Naive thymus-derived CD4-positive, alpha-beta T cell (primary cell): ENCODE measurements around the gene RPUSD1. TPM values are rescaled to one million over a fixed set of nuclear protein-coding genes. Genes with fewer than 3 reads are reported as not detected.
A peak's percentile ranks its signal among the peaks of the same experiment; 100 is the strongest.
"Not testable (repeated sequence)": the region's sequence is repeated elsewhere in the genome, so short reads cannot be mapped to it uniquely, and the experiment has no call there.

Source experiments
- ATAC-seq: fragments of 150-1000 bp; cut with Tn5 transposase; 2 replicates; pipeline ENCODE4 v1.10.0; 2021; ENCODE audit warnings: mild to moderate bottlenecking, moderate library complexity
- CTCF ChIA-PET: fragments of 350-600 bp; sonication (Branson Sonifier 250); formaldehyde crosslinking; loops from one replicate; lab custom pipeline; 2021; ENCODE audit warnings: antibody characterized with exemption; lab: Charles Lee
- POLR2A ChIA-PET: fragments of 350-600 bp; sonication (Branson Sonifier 250); formaldehyde crosslinking; loops from one replicate; lab custom pipeline; 2021; ENCODE audit warnings: antibody characterized with exemption, inconsistent platforms; lab: Charles Lee
- DNase-seq, 9 donors: peaks; one replicate each; pipeline versions ENCODE4 v3.0.0 to v3.0.0-alpha.2; 2020 to 2022; ENCODE audit warnings: mixed read lengths in 1 of 9
- H3K27ac ChIP-seq: one replicate; pipeline ENCODE4 v1.7.0; 2013; ENCODE audit warnings: mild to moderate bottlenecking, low read depth, low read length, moderate library complexity
- H3K27me3 ChIP-seq, 2 donors: one replicate each; pipeline ENCODE4 v1.7.0; 2013; ENCODE audit warnings: low read length in 2 of 2, mild to moderate bottlenecking in 2 of 2, moderate library complexity in 2 of 2; ENCODE audit not compliant: control insufficient read depth in 2 of 2, insufficient read depth in 2 of 2
- H3K36me3 ChIP-seq, 3 experiments: 1 replicate in 2 of 3; 2 replicates in 1 of 3; pipeline ENCODE4 v1.7.0; 2013; ENCODE audit warnings: low read length in 3 of 3, mild to moderate bottlenecking in 3 of 3, moderate library complexity in 1 of 3; ENCODE audit not compliant: insufficient read depth in 3 of 3, control insufficient read depth in 2 of 3
- H3K4me1 ChIP-seq, 2 donors: one replicate each; pipeline ENCODE4 v1.7.0; 2013; ENCODE audit warnings: low read length in 2 of 2, mild to moderate bottlenecking in 2 of 2, moderate library complexity in 1 of 2; ENCODE audit not compliant: control insufficient read depth in 2 of 2, insufficient read depth in 2 of 2
- H3K4me3 ChIP-seq: 2 replicates; pipeline ENCODE4 v1.7.0; 2013; ENCODE audit warnings: mild to moderate bottlenecking, low read length
- H3K9me3 ChIP-seq, 3 experiments: 1 replicate in 2 of 3; 2 replicates in 1 of 3; pipeline ENCODE4 v1.7.0; 2013; ENCODE audit warnings: low read length in 3 of 3; ENCODE audit not compliant: control insufficient read depth in 2 of 3
- H3K27ac Mint-ChIP-seq, 9 donors: one replicate each; pipeline ENCODE4 v1.8.0; 2020 to 2022; ENCODE audit warnings: mixed read lengths in 9 of 9, mild to moderate bottlenecking in 8 of 9, moderate library complexity in 5 of 9, inconsistent platforms in 2 of 9
- H3K27me3 Mint-ChIP-seq, 5 donors: one replicate each; pipeline ENCODE4 v1.8.0; 2021 to 2022; ENCODE audit warnings: mixed read lengths in 5 of 5, mild to moderate bottlenecking in 1 of 5
- H3K36me3 Mint-ChIP-seq, 5 donors: one replicate each; pipeline ENCODE4 v1.8.0; 2020 to 2022; ENCODE audit warnings: mixed read lengths in 5 of 5, mild to moderate bottlenecking in 3 of 5, inconsistent platforms in 1 of 5
- H3K4me1 Mint-ChIP-seq, 7 donors: one replicate each; pipeline ENCODE4 v1.8.0; 2020 to 2022; ENCODE audit warnings: mixed read lengths in 7 of 7, mild to moderate bottlenecking in 3 of 7, inconsistent platforms in 1 of 7
- H3K4me3 Mint-ChIP-seq, 10 donors: one replicate each; pipeline ENCODE4 v1.8.0; 2020 to 2022; ENCODE audit warnings: mild to moderate bottlenecking in 10 of 10, mixed read lengths in 10 of 10, moderate library complexity in 6 of 10, inconsistent platforms in 2 of 10
- H3K9me3 Mint-ChIP-seq, 11 donors: one replicate each; pipeline ENCODE4 v1.8.0; 2020 to 2022; ENCODE audit warnings: mixed read lengths in 11 of 11, mild to moderate bottlenecking in 4 of 11, inconsistent platforms in 1 of 11, moderate library complexity in 1 of 11
- intact Hi-C, 2 donors: fragments of 100-400 bp; cut with micrococcal nuclease; formaldehyde crosslinking; loops; one replicate each; pipeline ENCODE4 v1.15.1; 2023
- polyA plus RNA-seq, 2 donors: library from polyadenylated mRNA; unstranded; fragments of 300-500 nt; fragmentation: Illumina TruSeq; gene quantifications; one replicate each; pipeline ENCODE4 v1.2.3, GENCODE V29; 2021
- total RNA-seq, 6 experiments: library from RNA in 5 of 6; stranded (reverse) in 5 of 6; gene quantifications; 1 replicate in 5 of 6; 2 replicates in 1 of 6; pipeline ENCODE4 v1.2.3 and lab custom pipeline; 2021 to 2026

The RPUSD1 gene, protein sequence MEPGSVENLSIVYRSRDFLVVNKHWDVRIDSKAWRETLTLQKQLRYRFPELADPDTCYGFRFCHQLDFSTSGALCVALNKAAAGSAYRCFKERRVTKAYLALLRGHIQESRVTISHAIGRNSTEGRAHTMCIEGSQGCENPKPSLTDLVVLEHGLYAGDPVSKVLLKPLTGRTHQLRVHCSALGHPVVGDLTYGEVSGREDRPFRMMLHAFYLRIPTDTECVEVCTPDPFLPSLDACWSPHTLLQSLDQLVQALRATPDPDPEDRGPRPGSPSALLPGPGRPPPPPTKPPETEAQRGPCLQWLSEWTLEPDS
- total RNA-seq (10 to 100 TPM; 16.3 to 34.3 (median 30.3) TPM), polyA plus RNA-seq (10 to 100 TPM; 21.2 to 42.9 TPM), total RNA-seq (lab: John Stamatoyannopoulos, UW) (17.0 reads per million, percentile 47 among the genes with 10 or more reads in this experiment)

GRCh38 chr16:787978-788398, at the start of gene RPUSD1:
TSS of gene RPUSD1 (minus strand) at chr16:788381. CDS start at chr16:787737, 644 bp downstream.
- Mint-ChIP-seq H3K9me3 (peaks cover 0 to 2% (median 0%) of the 10 kb centered on the region in 11 donors), H3K27me3 (no peaks in the 10 kb centered on the region), H3K4me1 (peaks cover 0 to 14% (median 5%) of the 10 kb centered on the region in 7 donors), H3K4me3 (peak within 1 kb of the TSS; percentile 78 to 90 (median 86)), H3K36me3 (peaks cover 0 to 6% (median 0%) of the 10 kb centered on the region in 5 donors), H3K27ac (peak within 1 kb of the TSS in 6 of 9 donors; percentile 53 to 89 (median 78))
- H3K4me1 ChIP-seq, result peaks cover 5 to 8% of the 10 kb centered on the region in 2 donors
- no peaks in the 10 kb centered on the region for H3K9me3 ChIP-seq
- peak within 1 kb of the TSS; percentile 74 for H3K4me3 ChIP-seq
- intact Hi-C loops, result loop anchor here (1.0 to 5.0 kb wide), 6 partner anchors 19 to 184 kb away; partner anchors contain the start of genes CIAO3 (in 1 of the 2), LMF1 (in 1 of the 2) and METTL26 (in 1 of the 2)
- DNase-seq, result no peak
- POLR2A ChIA-PET, result interaction anchor here (0.9 to 1.2 kb wide), 3 partner anchors 16 to 93 kb away, joined by 3 to 5 read pairs (median 4); partner anchors contain the start of gene CIAO3
- CTCF ChIA-PET, result no interaction called here
- peaks cover 0 to 26% (median 0%) of the 10 kb centered on the region in 3 experiments for H3K36me3 ChIP-seq
- peak; percentile 4 for ATAC-seq
- H3K27me3 ChIP-seq, result no peaks in the 10 kb centered on the region
- H3K27ac ChIP-seq, result peak within 1 kb of the TSS; percentile 83

GRCh38 chr16:836822-837221, 48.6 kb upstream of the RPUSD1 start:
- H3K4me3 Mint-ChIP-seq, H3K27me3 ChIP-seq, H3K27me3 Mint-ChIP-seq, H3K27ac Mint-ChIP-seq, H3K4me1 ChIP-seq, H3K4me1 Mint-ChIP-seq, POLR2A ChIA-PET, H3K27ac ChIP-seq, ATAC-seq, CTCF ChIA-PET, H3K36me3 Mint-ChIP-seq, DNase-seq, H3K36me3 ChIP-seq, H3K4me3 ChIP-seq, intact Hi-C loops: not testable (repeated sequence)
- peaks cover 0 to 32% (median 12%) of the 10 kb centered on the region in 11 donors for H3K9me3 Mint-ChIP-seq
- peaks cover 0 to 17% (median 0%) of the 10 kb centered on the region in 3 experiments for H3K9me3 ChIP-seq

DNA sequence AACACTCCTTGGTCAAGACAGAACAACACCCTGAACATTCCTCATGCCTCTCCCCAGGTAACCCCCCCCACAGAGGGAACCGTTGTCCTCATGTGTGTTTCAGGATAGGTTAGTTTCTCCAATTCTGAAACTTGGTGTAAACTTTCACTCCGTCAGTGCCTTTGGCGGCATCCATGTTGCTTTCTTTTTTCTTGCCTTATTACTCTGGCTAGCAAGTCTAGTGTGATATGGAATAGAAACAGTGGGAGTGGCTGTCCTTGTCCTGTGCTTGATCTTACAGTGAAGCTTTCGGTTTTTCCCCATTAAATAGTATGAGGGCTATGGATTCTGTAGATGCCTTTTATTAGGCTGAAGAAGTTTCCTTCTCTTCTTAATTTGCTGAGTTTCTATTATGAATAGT, 48.0 kb upstream of the RPUSD1 start:
- H3K27me3 ChIP-seq, result no peaks in the 10 kb centered on the region
- Mint-ChIP-seq H3K36me3 (peaks cover 0 to 5% (median 0%) of the 10 kb centered on the region in 5 donors), H3K27ac (no peak overlapping the region), H3K4me1 (no peaks in the 10 kb centered on the region), H3K27me3 (peaks cover 0 to 5% (median 0%) of the 10 kb centered on the region in 5 donors), H3K9me3 (peaks cover 0 to 32% (median 12%) of the 10 kb centered on the region in 11 donors), H3K4me3 (no peak overlapping the region)
- no peaks in the 10 kb centered on the region for H3K36me3 ChIP-seq
- ChIA-PET POLR2A (no interaction called here), CTCF (no interaction called here)
- no peak for ATAC-seq
- H3K4me3 ChIP-seq, result no peak overlapping the region
- intact Hi-C loops, result no loop called here
- DNase-seq, result no peak
- peaks cover 0 to 17% (median 0%) of the 10 kb centered on the region in 3 experiments for H3K9me3 ChIP-seq
- no peaks in the 10 kb centered on the region for H3K4me1 ChIP-seq
- no peak overlapping the region for H3K27ac ChIP-seq

- ATAC-seq (no peak), DNase-seq (no peak)
- H3K27ac Mint-ChIP-seq, result no peak overlapping the region
- Histone ChIP-seq H3K36me3 (no peaks in the 10 kb centered on the region), H3K27ac (no peak overlapping the region), H3K9me3 (peaks cover 0 to 17% (median 0%) of the 10 kb centered on the region in 3 experiments), H3K4me3 (no peak overlapping the region), H3K4me1 (no peaks in the 10 kb centered on the region), H3K27me3 (no peaks in the 10 kb centered on the region)
- CTCF ChIA-PET, result no interaction called here
- peaks cover 0 to 5% (median 0%) of the 10 kb centered on the region in 5 donors for H3K27me3 Mint-ChIP-seq
- no peaks in the 10 kb centered on the region for H3K4me1 Mint-ChIP-seq
- peaks cover 0 to 5% (median 0%) of the 10 kb centered on the region in 5 donors for H3K36me3 Mint-ChIP-seq
- intact Hi-C loops, result no loop called here
- POLR2A ChIA-PET, result no interaction called here
- peaks cover 0 to 32% (median 12%) of the 10 kb centered on the region in 11 donors for H3K9me3 Mint-ChIP-seq
- H3K4me3 Mint-ChIP-seq, result no peak overlapping the region
Measured at GRCh38 chr16:835373-835772, 47.2 kb upstream of the RPUSD1 start.

- peaks cover 0 to 5% (median 0%) of the 10 kb centered on the region in 5 donors for H3K36me3 Mint-ChIP-seq
- H3K9me3 Mint-ChIP-seq, result peaks cover 0 to 28% (median 12%) of the 10 kb centered on the region in 11 donors
- peaks cover 0 to 11% (median under 1%) of the 10 kb centered on the region in 5 donors for H3K27me3 Mint-ChIP-seq
- ChIA-PET POLR2A (no interaction called here), CTCF (no interaction called here)
- no peak overlapping the region for H3K27ac Mint-ChIP-seq
- Histone ChIP-seq H3K4me3 (no peak overlapping the region), H3K27me3 (no peaks in the 10 kb centered on the region), H3K9me3 (peaks cover 0 to 17% (median 0%) of the 10 kb centered on the region in 3 experiments), H3K36me3 (no peaks in the 10 kb centered on the region), H3K4me1 (no peaks in the 10 kb centered on the region), H3K27ac (no peak overlapping the region)
- H3K4me3 Mint-ChIP-seq, result no peak overlapping the region
- intact Hi-C loops, result no loop called here
- DNase-seq (no peak), ATAC-seq (no peak)
- H3K4me1 Mint-ChIP-seq, result no peaks in the 10 kb centered on the region
Measured at GRCh38 chr16:833411-833810, 45.2 kb upstream of the RPUSD1 start.

DNA sequence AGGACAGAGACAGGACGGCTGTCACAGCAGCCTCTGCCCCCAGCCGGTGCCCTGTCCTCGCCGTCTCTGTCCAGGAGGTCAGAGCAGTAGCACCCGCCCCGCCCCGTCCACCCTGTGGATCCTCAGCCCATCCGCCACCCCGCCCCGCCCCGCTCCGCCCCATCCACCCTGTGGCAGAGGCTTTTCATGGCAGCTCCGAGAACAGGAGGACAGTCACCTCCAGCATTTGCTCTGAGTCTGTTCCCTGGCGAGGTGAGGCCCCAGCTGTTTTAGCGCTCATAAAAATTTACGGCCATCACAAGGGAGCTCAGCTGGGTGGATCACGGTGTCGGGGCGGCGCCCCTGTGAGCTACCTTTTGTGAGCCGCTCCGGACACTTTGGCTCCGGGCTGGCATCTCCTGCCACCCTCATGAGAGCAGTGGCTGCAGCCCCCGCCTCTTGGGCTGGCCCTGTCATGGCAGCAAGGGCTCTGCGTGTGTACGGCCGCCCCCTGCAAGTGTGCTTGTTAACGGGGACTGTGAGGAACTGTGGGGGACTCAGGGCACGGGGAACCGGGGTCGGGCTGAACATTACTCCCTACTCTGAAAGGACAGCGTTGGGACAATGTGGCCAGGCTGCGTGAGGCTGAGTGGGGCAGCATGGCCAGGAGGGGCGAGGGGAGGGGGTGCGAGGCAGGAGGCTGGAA, 44.6 kb upstream of the RPUSD1 start:
- Histone ChIP-seq H3K4me1 (no peaks in the 10 kb centered on the region), H3K27me3 (no peaks in the 10 kb centered on the region), H3K36me3 (no peaks in the 10 kb centered on the region), H3K27ac (no peak overlapping the region), H3K4me3 (no peak overlapping the region), H3K9me3 (peaks cover 0 to 17% (median 0%) of the 10 kb centered on the region in 3 experiments)
- Mint-ChIP-seq H3K27me3 (peaks cover 0 to 10% (median 0%) of the 10 kb centered on the region in 5 donors), H3K4me1 (no peaks in the 10 kb centered on the region), H3K36me3 (peaks cover 0 to 5% (median 0%) of the 10 kb centered on the region in 5 donors), H3K27ac (no peak overlapping the region), H3K4me3 (no peak overlapping the region), H3K9me3 (peaks cover 0 to 23% (median 10%) of the 10 kb centered on the region in 11 donors)
- intact Hi-C loops, result no loop called here
- DNase-seq (no peak), ATAC-seq (no peak)
- ChIA-PET POLR2A (no interaction called here), CTCF (no interaction called here)
